GM12872 (cell line): Measurements from ENCODE around the gene C8B.

Experiments
- CTCF ChIP-seq: IDR thresholded peaks from 3 replicates; pipeline ENCODE4 v1.5.1; 2011; ENCODE audit warnings: low read depth, mild to moderate bottlenecking, low read length, moderate library complexity; ENCODE audit not compliant: insufficient read depth

C8B gene

DNA sequence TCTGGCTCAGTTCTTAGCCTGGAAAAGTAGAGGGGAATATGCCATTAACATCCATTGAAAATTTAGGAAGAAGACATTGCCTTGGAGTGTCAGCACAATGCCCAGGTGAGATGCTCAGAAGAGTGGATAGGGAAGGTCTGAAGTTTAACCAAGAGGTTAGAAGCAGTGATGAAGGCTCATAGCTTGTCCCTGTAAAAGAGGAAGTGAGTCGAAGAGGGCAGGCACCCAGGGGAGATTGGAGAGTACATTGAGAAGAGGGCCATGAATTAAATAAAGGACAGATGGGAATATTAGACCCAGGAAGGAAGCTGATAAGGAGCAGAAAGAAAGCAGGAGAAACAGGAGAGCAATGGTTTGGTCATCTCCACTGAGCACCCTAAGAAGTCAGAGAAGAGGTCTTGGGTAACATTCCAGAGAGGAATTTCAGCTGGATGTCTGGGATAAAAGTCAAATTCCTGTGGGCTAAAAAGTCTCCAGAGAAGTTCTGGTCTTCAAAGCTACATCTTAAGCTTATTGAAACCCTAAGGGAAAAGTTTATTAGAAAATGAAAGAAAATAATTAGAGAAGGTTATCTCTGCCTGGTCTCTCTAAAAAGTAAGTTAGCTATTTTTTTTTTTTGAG, 17.3 kb downstream of the C8B start:
- no peak for TF ChIP-seq CTCF

DNA sequence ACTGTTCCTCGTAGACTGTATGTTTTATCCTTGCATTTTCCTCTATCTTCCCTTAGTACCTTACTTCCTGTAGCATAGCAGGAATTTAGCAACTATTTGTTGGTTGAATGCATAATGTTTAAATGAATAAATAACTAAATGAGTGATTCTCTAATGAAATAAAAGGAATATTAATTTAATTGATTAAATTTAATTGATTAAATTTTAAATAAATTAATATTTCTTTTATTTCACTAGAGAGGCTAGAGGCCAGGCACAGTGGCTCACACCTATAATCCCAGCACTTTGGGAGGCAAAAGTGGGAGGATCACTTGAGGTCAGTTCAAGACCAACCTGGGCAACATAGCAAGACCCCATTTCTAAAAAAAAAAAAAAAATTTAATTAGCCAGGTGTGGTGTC, 25.8 kb downstream of the C8B start:
- TF ChIP-seq CTCF = no peak

DNA sequence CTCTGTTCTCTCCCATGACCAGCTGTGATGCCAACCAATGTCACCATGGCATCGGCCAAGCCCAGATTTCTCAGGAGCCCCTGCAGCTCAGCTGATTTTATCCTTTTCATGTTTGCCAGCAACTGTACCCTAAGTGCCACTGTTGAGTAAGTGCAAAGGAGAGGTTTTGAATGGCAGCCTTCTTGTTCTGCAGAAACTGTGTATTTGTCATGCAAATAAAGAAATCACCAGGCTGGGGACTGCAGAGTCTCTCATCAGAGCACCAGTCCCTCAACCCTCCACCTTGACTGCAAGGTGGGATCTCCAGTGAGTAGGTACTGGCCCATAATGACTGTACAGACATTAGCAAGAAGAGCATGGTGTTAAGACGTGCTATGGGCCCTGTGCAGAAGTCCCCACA, 26.6 kb downstream of the C8B start:
- TF ChIP-seq CTCF = no peak

DNA sequence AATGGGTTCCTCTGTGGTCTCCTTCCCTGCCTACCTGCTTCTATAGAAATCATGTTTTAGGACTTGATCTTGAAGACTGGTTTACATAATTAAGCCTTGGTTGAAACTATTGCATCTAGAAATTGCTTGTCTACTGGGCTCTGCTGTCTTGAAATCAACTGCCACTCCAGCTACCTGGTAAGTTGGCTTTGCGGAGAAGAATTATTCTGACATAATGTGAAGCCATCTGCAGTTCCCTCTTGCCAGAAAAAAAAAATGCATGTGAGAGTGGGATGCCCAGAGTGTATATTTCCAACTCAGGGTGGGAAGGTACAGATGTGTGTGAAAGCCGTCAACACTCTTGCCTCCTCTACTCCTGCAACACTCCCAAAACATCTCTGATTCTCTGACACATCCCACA, 27.2 kb downstream of the C8B start:
- no peak for TF ChIP-seq CTCF

GRCh38 chr1:56934430-56935060, 31.3 kb downstream of the C8B start:
- TF ChIP-seq CTCF = no peak

DNA sequence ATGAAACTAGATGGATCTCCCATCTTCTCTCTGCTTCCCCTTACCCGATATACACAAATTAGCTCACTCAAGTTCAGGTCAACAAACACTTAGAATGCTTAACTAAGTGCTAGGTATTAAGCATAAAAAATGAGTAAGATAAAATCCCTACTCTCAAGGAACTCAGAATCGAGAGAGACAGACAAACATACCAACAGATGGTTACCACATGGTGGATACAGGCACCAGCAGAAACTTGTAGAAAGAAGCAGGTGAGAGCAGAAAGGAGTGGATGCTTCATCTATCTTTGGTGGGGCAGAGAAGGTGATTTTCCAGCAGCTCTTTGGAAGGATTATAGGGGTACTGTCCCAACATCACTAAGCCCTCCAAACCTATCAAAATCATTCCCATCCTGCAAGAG, 32.2 kb downstream of the C8B start:
- no peak for TF ChIP-seq CTCF

DNA sequence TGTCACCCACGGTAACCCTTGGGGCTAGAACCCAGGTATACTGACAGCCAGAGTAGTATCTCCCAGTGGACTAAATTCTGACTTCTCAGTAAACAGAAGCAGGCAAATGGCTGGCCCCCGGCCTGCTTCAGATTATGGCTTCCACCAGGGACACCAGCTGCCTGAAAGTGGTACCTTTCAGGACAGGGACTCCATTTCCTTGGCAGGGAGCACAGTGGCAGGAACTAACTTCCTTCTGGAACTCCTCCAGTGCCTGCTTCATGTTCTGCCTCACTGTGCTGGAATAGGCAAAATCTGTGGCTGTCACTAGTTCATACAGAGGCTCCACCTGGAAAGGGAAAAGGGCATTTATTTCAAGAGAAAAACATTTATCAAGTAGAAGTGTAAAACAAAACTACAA, 32.7 kb downstream of the C8B start:
- TF ChIP-seq CTCF = no peak
